NB4 (cell line): ENCODE data around the gene NFE2L1.
"Not testable (repeated sequence)": the region's sequence is repeated elsewhere in the genome, so short reads cannot be mapped to it uniquely, and the experiment has no call there.

Experiments used
- DNase-seq: peaks from one replicate; pipeline ENCODE4 v3.0.0; 2010; ENCODE audit warnings: low read depth
- H3K4me3 ChIP-seq: one replicate; pipeline ENCODE4 v1.5.1; 2011; ENCODE audit warnings: mild to moderate bottlenecking, low read depth, low read length, moderate library complexity
- MYC ChIP-seq: IDR thresholded peaks from 2 replicates; pipeline ENCODE4 v1.6.1; 2011; ENCODE audit warnings: low read depth, low read length
- POLR2A ChIP-seq: IDR thresholded peaks from 2 replicates; pipeline ENCODE4 v1.6.1; 2011; ENCODE audit warnings: mild to moderate bottlenecking; ENCODE audit not compliant: insufficient read length; ENCODE audit errors: extremely low read depth
- TF ChIP-seq, protein P1 (sequence below): IDR thresholded peaks from 2 replicates; pipeline ENCODE4 v1.6.1; 2011; ENCODE audit warnings: low read depth, low read length
- TF ChIP-seq, protein P2 (sequence below): IDR thresholded peaks from one replicate; pipeline ENCODE4 v1.5.1; 2012; ENCODE audit warnings: low read depth, low read length

Gene NFE2L1

DNA sequence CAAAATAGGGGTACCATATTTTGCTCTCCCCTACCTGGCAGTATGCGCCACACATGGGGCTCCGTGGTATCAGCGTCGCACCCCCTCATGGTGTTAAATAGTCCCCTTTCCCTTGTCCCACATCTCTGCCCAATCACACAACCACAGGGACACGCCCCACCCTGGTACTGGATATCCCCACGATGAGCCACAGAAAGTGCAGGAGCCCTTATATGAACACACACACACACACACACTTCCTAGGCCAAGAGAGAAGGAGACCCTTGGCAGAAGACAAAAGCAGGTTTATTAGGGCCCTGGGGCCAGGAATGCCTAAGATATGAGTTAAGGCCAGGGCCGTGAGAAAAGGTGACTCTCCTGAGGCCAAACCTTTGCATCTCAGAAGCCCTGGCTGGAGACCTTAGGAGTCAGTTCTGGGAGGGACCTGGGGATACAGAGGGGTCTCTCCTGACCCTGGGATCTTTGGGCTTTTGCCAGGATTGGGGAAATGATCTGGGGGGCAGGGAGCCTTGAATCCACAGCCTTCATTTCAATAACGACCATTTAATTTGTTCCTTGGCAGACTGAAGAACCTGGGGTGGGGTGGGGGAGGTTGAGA lies 22.2 kb upstream of the NFE2L1 start:
- no peak for DNase-seq
- TF ChIP-seq POLR2A = no peak
- TF ChIP-seq MYC = no peak
- TF ChIP-seq, protein P1, sequence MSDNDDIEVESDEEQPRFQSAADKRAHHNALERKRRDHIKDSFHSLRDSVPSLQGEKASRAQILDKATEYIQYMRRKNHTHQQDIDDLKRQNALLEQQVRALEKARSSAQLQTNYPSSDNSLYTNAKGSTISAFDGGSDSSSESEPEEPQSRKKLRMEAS = no peak
- TF ChIP-seq, protein P2, sequence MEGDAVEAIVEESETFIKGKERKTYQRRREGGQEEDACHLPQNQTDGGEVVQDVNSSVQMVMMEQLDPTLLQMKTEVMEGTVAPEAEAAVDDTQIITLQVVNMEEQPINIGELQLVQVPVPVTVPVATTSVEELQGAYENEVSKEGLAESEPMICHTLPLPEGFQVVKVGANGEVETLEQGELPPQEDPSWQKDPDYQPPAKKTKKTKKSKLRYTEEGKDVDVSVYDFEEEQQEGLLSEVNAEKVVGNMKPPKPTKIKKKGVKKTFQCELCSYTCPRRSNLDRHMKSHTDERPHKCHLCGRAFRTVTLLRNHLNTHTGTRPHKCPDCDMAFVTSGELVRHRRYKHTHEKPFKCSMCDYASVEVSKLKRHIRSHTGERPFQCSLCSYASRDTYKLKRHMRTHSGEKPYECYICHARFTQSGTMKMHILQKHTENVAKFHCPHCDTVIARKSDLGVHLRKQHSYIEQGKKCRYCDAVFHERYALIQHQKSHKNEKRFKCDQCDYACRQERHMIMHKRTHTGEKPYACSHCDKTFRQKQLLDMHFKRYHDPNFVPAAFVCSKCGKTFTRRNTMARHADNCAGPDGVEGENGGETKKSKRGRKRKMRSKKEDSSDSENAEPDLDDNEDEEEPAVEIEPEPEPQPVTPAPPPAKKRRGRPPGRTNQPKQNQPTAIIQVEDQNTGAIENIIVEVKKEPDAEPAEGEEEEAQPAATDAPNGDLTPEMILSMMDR = no peak
- no peak overlapping the region for H3K4me3 ChIP-seq

DNA sequence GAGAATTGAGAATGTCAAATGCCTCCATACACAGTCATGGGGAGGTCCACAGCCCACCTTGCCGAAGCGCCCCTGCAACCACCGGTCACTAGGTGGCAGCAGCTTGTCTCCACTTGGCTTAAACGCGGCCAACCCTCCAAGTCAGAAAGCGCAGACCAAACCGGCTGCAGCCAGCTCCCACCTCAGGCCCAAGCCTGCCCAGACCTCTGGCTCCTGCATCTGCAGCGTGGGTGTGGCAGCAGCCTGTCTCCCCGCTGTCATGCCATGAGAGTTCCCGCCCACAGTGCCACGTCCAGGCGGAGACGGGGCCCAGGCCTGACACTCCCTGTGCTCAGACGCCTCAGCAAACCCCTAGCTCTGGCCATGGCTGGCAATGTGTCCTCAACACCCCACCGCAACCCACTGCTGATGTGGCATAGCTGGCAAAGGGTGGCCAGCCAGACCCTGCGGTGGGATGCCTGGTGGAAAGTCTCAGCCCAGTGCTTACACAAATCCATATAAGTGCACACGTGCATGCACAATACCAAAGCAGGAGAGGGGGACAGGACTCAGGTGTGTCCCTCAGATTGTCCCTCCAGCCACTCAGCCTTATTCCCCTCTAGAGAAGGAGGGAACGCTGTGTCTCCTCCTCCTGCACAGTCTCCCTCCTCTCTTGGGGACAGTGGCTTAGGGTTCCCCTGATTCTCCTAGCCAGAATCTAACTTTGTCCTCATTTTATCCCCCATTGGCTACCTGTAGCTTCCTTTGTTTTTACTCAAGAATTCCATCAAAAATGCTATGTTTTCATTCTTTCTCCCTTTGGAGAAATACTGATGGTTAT lies 21.4 kb upstream of the NFE2L1 start:
- peak; percentile 89 for DNase-seq
- H3K4me3 ChIP-seq = no peak overlapping the region
- no peak for TF ChIP-seq POLR2A
- TF ChIP-seq, protein P2 = peak; percentile 88
- TF ChIP-seq, protein P1 = peak; percentile 74; the same call in 1 of the 2 replicates
- TF ChIP-seq MYC = peak; percentile 66

DNA sequence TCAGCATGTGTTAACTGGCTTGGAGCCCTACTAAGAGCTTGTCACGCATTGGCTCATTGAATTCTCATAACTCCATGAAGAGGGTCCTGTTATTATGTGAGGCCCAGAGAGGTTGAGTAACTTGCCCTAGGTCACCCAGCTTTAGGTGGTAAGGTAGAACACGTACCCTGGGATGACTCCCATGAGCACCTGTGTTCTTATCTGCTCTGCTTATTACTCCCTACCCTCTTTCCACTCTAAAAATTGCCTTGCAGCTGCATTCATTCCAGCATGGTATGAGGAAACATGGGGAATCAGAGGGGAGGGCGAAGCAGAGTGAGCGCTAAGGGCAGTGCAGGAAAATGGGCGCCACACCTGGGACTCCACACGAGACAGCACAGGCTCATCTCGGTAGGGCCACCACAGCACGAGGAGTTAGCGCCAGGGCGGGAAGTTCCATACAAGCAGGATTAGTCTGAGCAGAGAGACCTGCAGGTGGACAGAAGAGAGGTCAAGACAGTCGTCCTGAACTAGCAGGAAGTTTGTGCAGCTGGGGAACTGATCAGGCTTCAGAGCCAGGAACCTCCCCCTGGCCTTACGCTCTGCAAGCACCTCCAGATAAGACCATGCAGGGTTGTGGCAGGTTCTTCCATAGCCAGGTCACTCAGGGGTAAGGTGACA lies 20.7 kb upstream of the NFE2L1 start:
- TF ChIP-seq MYC (no peak), POLR2A (no peak)
- no peak overlapping the region for H3K4me3 ChIP-seq
- DNase-seq = no peak

DNA sequence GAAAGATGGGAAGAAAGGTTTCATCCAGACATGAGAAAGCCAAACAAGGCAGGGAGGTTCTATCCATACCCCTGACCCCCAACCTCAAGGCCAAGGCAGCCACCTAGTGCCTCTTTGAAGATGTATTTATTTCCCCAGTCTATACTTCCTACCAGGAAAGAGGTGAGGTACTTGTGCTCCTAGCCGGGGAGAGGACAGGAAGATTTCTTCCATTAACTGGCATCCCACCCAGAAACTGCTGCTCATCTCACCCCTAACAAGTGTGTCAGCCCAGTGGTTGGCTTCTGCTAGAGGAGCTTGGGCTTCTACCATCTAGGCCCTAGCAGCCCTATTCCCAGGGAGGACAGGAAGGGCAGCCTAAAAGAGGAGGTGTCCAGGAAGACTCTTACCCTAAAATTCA lies 19.4 kb upstream of the NFE2L1 start:
- TF ChIP-seq POLR2A (no peak), MYC (no peak)
- TF ChIP-seq, protein P2 = no peak
- TF ChIP-seq, protein P1 = no peak
- no peak overlapping the region for H3K4me3 ChIP-seq
- DNase-seq = no peak

DNA sequence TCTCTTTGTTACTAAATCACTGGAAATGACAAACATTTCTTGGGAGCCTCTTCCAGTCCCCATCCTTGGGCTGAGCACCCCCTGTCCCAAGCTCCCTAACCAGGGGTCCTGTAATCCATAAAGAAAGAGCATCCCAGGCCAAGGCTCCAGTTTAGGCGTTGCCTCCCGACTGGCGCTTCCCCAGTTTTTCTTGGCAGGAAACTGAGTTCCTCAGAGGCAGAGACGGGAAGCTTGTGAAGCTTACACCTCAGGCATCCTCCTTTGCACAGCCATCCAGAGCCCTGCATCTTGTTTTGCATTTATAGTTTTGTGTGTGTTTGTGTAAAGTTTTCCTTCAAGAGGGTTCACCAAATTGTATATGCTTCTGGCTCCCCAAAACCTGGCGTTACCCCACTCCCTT lies 17.6 kb upstream of the NFE2L1 start:
- no peak overlapping the region for H3K4me3 ChIP-seq
- TF ChIP-seq POLR2A (no peak), MYC (no peak)
- TF ChIP-seq, protein P2 = no peak
- TF ChIP-seq, protein P1 = no peak
- no peak for DNase-seq

DNA sequence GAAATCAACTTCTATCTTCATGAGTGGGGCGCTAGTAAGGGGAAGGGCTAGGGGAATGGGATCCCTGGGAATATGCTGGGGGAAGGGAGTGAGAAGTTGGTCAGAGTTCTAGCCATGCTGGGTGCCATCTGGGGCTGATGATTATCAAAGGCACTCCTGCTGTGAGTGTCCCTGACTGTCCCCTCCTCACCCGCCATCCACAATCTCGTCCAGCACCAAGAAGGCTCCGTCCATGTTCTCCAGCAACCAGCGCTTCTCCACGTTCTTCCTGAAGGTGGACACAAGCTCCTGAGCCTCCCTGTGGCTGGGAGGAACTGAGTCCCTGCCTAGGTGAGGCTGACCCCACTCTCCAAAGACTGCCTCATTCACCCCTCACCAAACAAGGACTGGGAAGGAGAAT lies 16.2 kb upstream of the NFE2L1 start:
- no peak overlapping the region for H3K4me3 ChIP-seq
- DNase-seq = no peak
- TF ChIP-seq POLR2A = no peak
- TF ChIP-seq, protein P2 = no peak
- no peak for TF ChIP-seq MYC
- TF ChIP-seq, protein P1 = no peak

DNA sequence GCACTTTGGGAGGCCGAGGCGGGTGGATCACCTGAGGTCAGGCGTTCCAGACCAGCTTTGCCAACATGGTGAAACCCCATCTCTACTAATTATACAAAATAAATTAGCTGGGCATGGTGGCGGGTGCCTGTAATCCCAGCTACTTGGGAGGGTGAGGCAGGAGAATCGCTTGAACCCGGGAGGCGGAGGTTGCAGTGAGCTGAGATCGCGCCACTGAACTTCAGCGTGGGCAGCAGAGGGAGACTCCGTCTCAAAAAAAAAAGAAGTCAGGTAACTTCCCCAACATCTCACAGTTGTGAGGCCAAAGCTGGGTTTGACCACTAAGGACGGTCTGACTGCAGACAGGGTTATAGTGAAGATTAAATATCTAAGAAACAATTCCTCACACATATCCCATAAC lies 13.4 kb upstream of the NFE2L1 start:
- not testable (repeated sequence) for H3K4me3 ChIP-seq, DNase-seq
